ENCODE data around the gene PLA2G2C.

PLA2G2C gene

DNA sequence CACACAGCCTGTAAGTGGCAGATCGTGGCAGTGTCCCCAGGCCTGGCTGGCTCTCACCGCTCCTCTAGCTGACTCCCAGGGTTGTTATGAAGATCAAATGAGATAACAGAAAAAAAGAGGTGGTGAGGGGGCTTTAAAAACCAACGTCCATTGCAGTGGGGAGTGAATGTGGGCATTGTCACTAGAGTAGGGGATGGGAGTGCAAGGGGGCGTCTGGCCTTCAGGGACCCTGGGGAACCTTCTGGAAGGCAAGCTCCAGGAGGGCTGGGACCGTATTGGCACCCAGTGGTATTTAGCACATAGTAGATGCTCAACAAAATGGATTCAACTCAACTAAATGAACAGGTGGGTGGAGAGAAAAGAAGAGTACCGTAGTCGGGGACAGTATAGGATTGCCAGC, 70.4 kb downstream of the PLA2G2C start:
- Histone ChIP-seq H3K9me3 (no peaks in the 10 kb centered on the region), H3K4me1 (ENCODE audit: control insufficient read depth in 1 of 2, insufficient read depth in 1 of 2, low read depth in 1 of 2, low read length in 1 of 2) (no peaks in the 10 kb centered on the region), H3K27ac (no peak overlapping the region), H3K4me3 (ENCODE audit: low read depth in 1 of 2, low read length in 1 of 2) (no peak overlapping the region), H3K27me3 (peaks cover 7% of the 10 kb centered on the region), H3K36me3 (no peaks in the 10 kb centered on the region)
- TF ChIP-seq, protein P1, sequence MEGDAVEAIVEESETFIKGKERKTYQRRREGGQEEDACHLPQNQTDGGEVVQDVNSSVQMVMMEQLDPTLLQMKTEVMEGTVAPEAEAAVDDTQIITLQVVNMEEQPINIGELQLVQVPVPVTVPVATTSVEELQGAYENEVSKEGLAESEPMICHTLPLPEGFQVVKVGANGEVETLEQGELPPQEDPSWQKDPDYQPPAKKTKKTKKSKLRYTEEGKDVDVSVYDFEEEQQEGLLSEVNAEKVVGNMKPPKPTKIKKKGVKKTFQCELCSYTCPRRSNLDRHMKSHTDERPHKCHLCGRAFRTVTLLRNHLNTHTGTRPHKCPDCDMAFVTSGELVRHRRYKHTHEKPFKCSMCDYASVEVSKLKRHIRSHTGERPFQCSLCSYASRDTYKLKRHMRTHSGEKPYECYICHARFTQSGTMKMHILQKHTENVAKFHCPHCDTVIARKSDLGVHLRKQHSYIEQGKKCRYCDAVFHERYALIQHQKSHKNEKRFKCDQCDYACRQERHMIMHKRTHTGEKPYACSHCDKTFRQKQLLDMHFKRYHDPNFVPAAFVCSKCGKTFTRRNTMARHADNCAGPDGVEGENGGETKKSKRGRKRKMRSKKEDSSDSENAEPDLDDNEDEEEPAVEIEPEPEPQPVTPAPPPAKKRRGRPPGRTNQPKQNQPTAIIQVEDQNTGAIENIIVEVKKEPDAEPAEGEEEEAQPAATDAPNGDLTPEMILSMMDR (IDR thresholded peaks at IDR 0.05): no peak

DNA sequence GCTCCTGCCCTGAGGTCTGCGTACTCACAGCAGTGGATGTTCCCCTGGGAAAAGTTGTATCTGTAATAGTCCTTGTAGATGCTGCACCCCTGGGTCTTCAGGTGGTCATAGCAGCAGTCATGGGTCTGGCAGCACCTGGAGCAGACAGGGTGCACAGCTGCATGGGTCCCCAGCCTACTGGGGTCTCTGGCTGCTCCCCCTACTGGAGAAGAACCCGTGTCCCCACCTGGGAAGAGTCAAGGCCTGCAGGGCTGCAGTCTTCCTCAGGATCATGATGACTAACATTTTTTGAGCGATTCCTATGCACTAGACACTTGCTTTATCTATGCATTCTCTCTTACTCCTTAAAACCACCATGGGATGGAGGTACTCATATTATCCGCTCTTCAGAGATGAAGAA, 70.8 kb downstream of the PLA2G2C start:
- H3K4me3 ChIP-seq (ENCODE audit: low read depth in 1 of 2, low read length in 1 of 2): no peak overlapping the region
- no peaks in the 10 kb centered on the region for H3K36me3 ChIP-seq
- H3K9me3 ChIP-seq: no peaks in the 10 kb centered on the region
- H3K4me1 ChIP-seq (ENCODE audit: control insufficient read depth in 1 of 2, insufficient read depth in 1 of 2, low read depth in 1 of 2, low read length in 1 of 2): no peaks in the 10 kb centered on the region
- peaks cover 7% of the 10 kb centered on the region for H3K27me3 ChIP-seq
- TF ChIP-seq, protein P1 (IDR thresholded peaks at IDR 0.05): no peak
- no peak overlapping the region for H3K27ac ChIP-seq

DNA sequence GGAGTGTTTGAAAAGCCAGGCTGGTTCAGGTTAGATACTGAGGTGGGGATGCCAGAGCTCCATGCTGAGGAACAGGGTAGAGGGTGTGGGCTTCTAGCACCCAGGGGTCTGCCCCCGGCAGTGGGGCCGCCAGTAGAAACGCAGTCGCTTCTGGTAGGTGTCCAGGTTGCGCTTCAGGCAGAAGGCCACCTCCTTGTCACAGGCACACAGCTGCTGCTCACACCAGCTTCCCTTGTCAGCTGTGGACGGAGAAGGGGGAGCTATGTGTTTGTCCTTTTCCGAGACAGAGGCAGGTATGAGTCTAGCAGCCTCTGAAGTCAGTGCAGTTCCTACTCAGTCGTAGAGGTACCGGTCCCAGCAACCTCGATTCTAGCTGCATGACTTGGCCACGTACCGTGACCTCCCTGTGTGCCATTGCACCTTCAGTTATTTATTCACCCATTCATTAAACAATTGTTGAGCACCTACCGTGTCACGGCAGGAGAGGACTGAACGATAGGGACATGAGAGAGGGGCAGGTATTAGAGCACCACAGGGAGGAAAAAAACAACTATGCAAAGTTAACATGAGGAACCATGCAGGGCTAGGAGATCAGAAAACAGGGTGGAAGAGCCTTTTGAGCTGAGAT, 72.2 kb downstream of the PLA2G2C start:
- TF ChIP-seq, protein P1 (IDR thresholded peaks at IDR 0.05): no peak
- Histone ChIP-seq H3K4me3 (ENCODE audit: low read depth in 1 of 2, low read length in 1 of 2) (no peak overlapping the region), H3K4me1 (ENCODE audit: control insufficient read depth in 1 of 2, insufficient read depth in 1 of 2, low read depth in 1 of 2, low read length in 1 of 2) (no peaks in the 10 kb centered on the region), H3K27me3 (peaks cover 5% of the 10 kb centered on the region), H3K9me3 (no peaks in the 10 kb centered on the region), H3K36me3 (no peaks in the 10 kb centered on the region), H3K27ac (no peak overlapping the region)
